HepG2 (cell line): Measurements from ENCODE around the gene MAN1C1. TPM values are rescaled to one million over a fixed set of nuclear protein-coding genes. Genes with fewer than 3 reads are reported as not detected.

Experiments
- ATAC-seq: fragments of 200-7000 bp; cut with Tn5 transposase; 3 replicates; pipeline ENCODE4 v1.9.1; 2020; ENCODE audit warnings: mild to moderate bottlenecking, moderate library complexity
- BruUV-seq: library from RNA; stranded (reverse); fragments of 400-500 nt; replicated peaks from 2 replicates; lab custom pipeline; 2021; lab: Mats Ljungman, UMichigan
- CTCF ChIA-PET: fragments of 300-600 bp; formaldehyde crosslinking; extraction: SDS; loops from one replicate; lab custom pipeline; 2021; ENCODE audit warnings: low total read pairs, inconsistent platforms, low intra/inter-chr PET ratio; lab: Yijun Ruan, JAX
- POLR2A ChIA-PET: fragments of 350-600 bp; sonication (Branson Sonifier 250); formaldehyde crosslinking; loops from one replicate; lab custom pipeline; 2020; ENCODE audit warnings: antibody characterized with exemption, inconsistent platforms; lab: Yijun Ruan, JAX
- DNase-seq: peaks from one replicate; pipeline ENCODE4 v3.0.0-alpha.2; 2015; ENCODE audit warnings: low spot score
- FAIRE-seq: peaks from 3 replicates; lab custom pipeline; 2011; peaks lifted over from hg19 to GRCh38; lab: Jason Lieb, UNC
- H2AFZ ChIP-seq: one replicate; pipeline ENCODE4 v1.6.1; 2011; ENCODE audit warnings: low read length, inconsistent platforms
- H3K27ac ChIP-seq: fragments of 300-600 bp; 3 replicates; pipeline ENCODE4 v1.8.0; 2011; ENCODE audit warnings: mixed run types, mild to moderate bottlenecking, mixed read lengths, low read length, inconsistent platforms; ENCODE audit not compliant: insufficient read depth; ENCODE audit errors: extremely low read length
- H3K27me3 ChIP-seq, 2 experiments: fragments of 200-600 bp in 1 of 2; 2 replicates in 1 of 2; 3 replicates in 1 of 2; pipeline versions ENCODE4 v1.6.0 to v1.8.0; 2011; ENCODE audit warnings: low read length in 2 of 2, mild to moderate bottlenecking in 2 of 2, moderate library complexity in 2 of 2, inconsistent platforms in 1 of 2; ENCODE audit not compliant: insufficient read depth in 2 of 2, control insufficient read depth in 1 of 2
- H3K36me3 ChIP-seq, 2 experiments: fragments of 200-600 bp in 1 of 2; replicated peaks in 1 of 2; 2 replicates in 1 of 2; 3 replicates in 1 of 2; pipeline versions ENCODE4 v1.5.1 to v1.8.0; 2011; ENCODE audit warnings: low read length in 2 of 2, inconsistent platforms in 1 of 2; ENCODE audit not compliant: insufficient read depth in 2 of 2, control insufficient read depth in 1 of 2
- H3K4me1 ChIP-seq: 2 replicates; pipeline ENCODE4 v1.5.1; 2012; ENCODE audit warnings: low read length, inconsistent platforms; ENCODE audit not compliant: insufficient read depth
- H3K4me2 ChIP-seq: 2 replicates; pipeline ENCODE4 v1.6.0; 2011; ENCODE audit warnings: low read depth, low read length, inconsistent platforms
- H3K4me3 ChIP-seq, 3 experiments: fragments of 200-600 bp in 1 of 3; sonication (generic), shearing (Covaris generic) in 1 of 3; replicated peaks in 1 of 3; 2 replicates each; pipeline ENCODE4 v1.5.1; 2011 to 2016; ENCODE audit warnings: low read length in 3 of 3, inconsistent platforms in 2 of 3, low read depth in 2 of 3, mild to moderate bottlenecking in 2 of 3, control low read depth in 1 of 3, mixed read lengths in 1 of 3; ENCODE audit not compliant: insufficient read depth in 1 of 3
- H3K79me2 ChIP-seq: one replicate; pipeline ENCODE4 v1.6.1; 2011; ENCODE audit warnings: low read length, inconsistent platforms; ENCODE audit not compliant: insufficient read depth
- H3K9ac ChIP-seq: 2 replicates; pipeline ENCODE4 v1.6.0; 2011; ENCODE audit warnings: mild to moderate bottlenecking, low read depth, low read length, inconsistent platforms; ENCODE audit not compliant: insufficient read depth
- H3K9me3 ChIP-seq: 2 replicates; pipeline ENCODE4 v1.5.1; 2012; ENCODE audit warnings: mild to moderate bottlenecking, low read length
- H4K20me1 ChIP-seq: 2 replicates; pipeline ENCODE4 v1.6.0; 2011; ENCODE audit warnings: inconsistent platforms, mild to moderate bottlenecking, low read length, moderate library complexity; ENCODE audit not compliant: insufficient read depth
- CBFB ChIP-seq: sonication (generic); formaldehyde crosslinking; IDR thresholded peaks from 2 replicates; pipeline ENCODE4 v1.4.0; 2020; ENCODE audit warnings: missing genetic modification reagents
- FOXC1 ChIP-seq: sonication (generic); formaldehyde crosslinking; IDR thresholded peaks from 2 replicates; pipeline ENCODE4 v1.8.0; 2022; ENCODE audit warnings: mild to moderate bottlenecking, missing genetic modification reagents, borderline replicate concordance
- JUN ChIP-seq: sonication (generic); formaldehyde crosslinking; IDR thresholded peaks from 2 replicates; pipeline ENCODE4 v1.4.0; 2020; ENCODE audit warnings: mild to moderate bottlenecking, missing genetic modification reagents
- KDM1A ChIP-seq: IDR thresholded peaks from 2 replicates; pipeline ENCODE4 v1.6.1; 2016; ENCODE audit warnings: missing compliant biosample characterization
- KDM4B ChIP-seq: sonication (generic); formaldehyde crosslinking; IDR thresholded peaks from 2 replicates; pipeline ENCODE4 v1.4.0; 2020; ENCODE audit warnings: missing genetic modification reagents
- KDM5B ChIP-seq: sonication (generic); formaldehyde crosslinking; IDR thresholded peaks from 2 replicates; pipeline ENCODE4 v1.4.0; 2020; ENCODE audit warnings: missing genetic modification reagents, mild to moderate bottlenecking, borderline replicate concordance
- NFYB ChIP-seq: sonication (generic); formaldehyde crosslinking; IDR thresholded peaks from 2 replicates; pipeline ENCODE4 v1.4.0; 2020; ENCODE audit warnings: missing genetic modification reagents
- NR1H2 ChIP-seq: sonication (generic); formaldehyde crosslinking; IDR thresholded peaks from 2 replicates; pipeline ENCODE4 v1.8.1; 2022; ENCODE audit warnings: low read depth, missing genetic modification reagents, borderline replicate concordance
- NR3C1 ChIP-seq: sonication (generic); formaldehyde crosslinking; IDR thresholded peaks from 2 replicates; pipeline ENCODE4 v1.4.0; 2020; ENCODE audit warnings: missing genetic modification reagents
- ZFP36L1 ChIP-seq: sonication (generic); formaldehyde crosslinking; IDR thresholded peaks from 2 replicates; pipeline ENCODE4 v1.8.0; 2022; ENCODE audit warnings: mild to moderate bottlenecking, missing genetic modification reagents, moderate library complexity
- ZNF224 ChIP-seq: sonication (generic); formaldehyde crosslinking; IDR thresholded peaks from 2 replicates; pipeline ENCODE4 v1.5.0; 2020; ENCODE audit warnings: mild to moderate bottlenecking, missing genetic modification reagents
- ZNF326 ChIP-seq: sonication (generic); formaldehyde crosslinking; IDR thresholded peaks from 2 replicates; pipeline ENCODE4 v1.4.0; 2020; ENCODE audit warnings: missing genetic modification reagents, borderline replicate concordance
- ZNF510 ChIP-seq: sonication (generic); formaldehyde crosslinking; IDR thresholded peaks from 2 replicates; pipeline ENCODE4 v1.4.0; 2020; ENCODE audit warnings: low read depth, mild to moderate bottlenecking, missing genetic modification reagents
- ZNF773 ChIP-seq: sonication (generic); formaldehyde crosslinking; IDR thresholded peaks from 2 replicates; pipeline ENCODE4 v1.4.0; 2020; ENCODE audit warnings: missing genetic modification reagents, borderline replicate concordance
- ZNF816 ChIP-seq: sonication (generic); formaldehyde crosslinking; IDR thresholded peaks from 2 replicates; pipeline ENCODE4 v1.8.0; 2022; ENCODE audit warnings: missing genetic modification reagents, mild to moderate bottlenecking, borderline replicate concordance
- ZSCAN25 ChIP-seq: sonication (generic); formaldehyde crosslinking; IDR thresholded peaks from 2 replicates; pipeline ENCODE4 v1.8.0; 2022; ENCODE audit warnings: mild to moderate bottlenecking, missing genetic modification reagents
- ZSCAN29 ChIP-seq: sonication (generic); formaldehyde crosslinking; conservative IDR thresholded peaks from 2 replicates; pipeline ENCODE4 v1.4.0; 2020; ENCODE audit warnings: mild to moderate bottlenecking, missing genetic modification reagents
- WGBS: methylation state at CpG from one replicate; pipeline ENCODE4 v1.1.6; 2017; ENCODE audit warnings: low lambda C conversion rate; 5-methylcytosine and 5-hydroxymethylcytosine counted together
- in situ Hi-C: cut with HindIII; loops from 2 replicates; pipeline ENCODE4 v1.10.0; 2017; ENCODE audit warnings: low pct_unique_long_range_greater_than_20kb; ENCODE audit not compliant: extremely low pct_ligation_motif_present
- intact Hi-C: fragments of 100-400 bp; cut with micrococcal nuclease; formaldehyde crosslinking; loops from one replicate; pipeline ENCODE4 v1.10.0; 2022; ENCODE audit not compliant: unreplicated experiment
- polyA plus RNA-seq, 8 experiments: library from polyadenylated mRNA; depleted of rRNA in 3 of 8; stranded (reverse) in 7 of 8; unstranded in 1 of 8; fragments of >200 nt; fragmentation: Illumina TruSeq in 4 of 8; extraction: Trizol in 4 of 8; gene quantifications; 2 replicates each; pipeline versions ENCODE4 v1.2.1 to v1.2.3, GENCODE V29; 2011 to 2016; ENCODE audit warnings: low read depth in 4 of 8, missing spikeins in 1 of 8, mixed read lengths in 1 of 8; ENCODE audit not compliant: insufficient read depth in 1 of 8
- total RNA-seq, 5 experiments: library from RNA; depleted of rRNA; stranded (reverse); fragments of >200 nt; fragmentation: Illumina TruSeq; extraction: Trizol; gene quantifications; 2 replicates each; pipeline ENCODE4 v1.2.3, GENCODE V29; 2016; ENCODE audit warnings: low read depth in 1 of 5
- TF ChIP-seq, protein P1 (sequence below): sonication (generic); formaldehyde crosslinking; IDR thresholded peaks from 2 replicates; pipeline ENCODE4 v1.8.0; 2022; ENCODE audit warnings: low read depth, missing genetic modification reagents
- TF ChIP-seq, protein P2 (sequence below): sonication (generic); formaldehyde crosslinking; IDR thresholded peaks from 2 replicates; pipeline ENCODE4 v1.4.0; 2020; ENCODE audit warnings: mild to moderate bottlenecking, missing genetic modification reagents, borderline replicate concordance

MAN1C1 gene
- total and polyA plus RNA-seq, 2 of the 13 experiments (the other 11 are each of a cell fraction or from before 2014, with no cell fraction given) = 0.18 to 0.49 TPM

DNA sequence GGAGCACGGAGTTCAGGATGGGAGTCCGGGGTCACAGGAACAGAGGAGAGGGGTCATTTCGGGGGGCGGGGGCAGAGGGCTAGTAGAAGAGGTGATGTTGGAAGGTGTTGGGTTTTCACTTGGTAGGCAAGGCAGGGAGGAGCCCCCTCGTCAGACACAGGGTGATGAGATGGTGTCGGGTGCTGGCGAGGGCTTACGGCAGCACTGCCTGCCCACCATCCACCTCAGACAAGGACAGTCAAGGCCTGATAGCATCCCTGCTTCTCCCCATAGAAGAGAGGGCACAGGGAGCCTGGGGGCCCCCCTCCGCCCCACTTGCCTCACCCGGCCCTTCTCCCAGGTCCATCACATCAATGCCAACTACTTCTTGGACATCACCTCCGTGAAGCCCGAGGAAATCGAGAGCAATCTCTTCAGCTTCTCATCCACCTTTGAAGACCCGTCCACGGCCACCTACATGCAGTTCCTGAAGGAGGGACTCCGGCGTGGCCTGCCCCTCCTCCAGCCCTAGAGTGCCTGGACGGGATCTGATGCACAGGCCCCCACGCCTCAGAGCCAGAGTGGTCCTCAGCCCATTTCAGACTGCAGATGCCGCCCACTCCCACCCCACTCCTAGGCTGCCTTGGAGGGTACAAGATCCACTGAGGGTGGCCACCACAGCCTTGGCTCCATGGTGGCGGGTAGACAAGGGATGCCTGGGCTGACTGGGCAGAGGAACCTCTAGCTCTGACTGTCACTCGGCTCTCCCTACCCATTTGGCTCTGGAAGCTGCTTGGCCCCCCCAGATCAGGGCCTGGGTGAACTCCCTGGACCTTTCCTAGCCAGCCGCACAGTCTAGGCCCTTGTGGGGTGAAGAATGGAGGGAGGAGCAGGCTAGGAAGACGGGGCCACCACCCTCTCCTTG is 198.9 kb downstream of the MAN1C1 start:
- Histone ChIP-seq H4K20me1 (no peaks in the 10 kb centered on the region), H3K36me3 (no peaks in the 10 kb centered on the region), H3K27me3 (no peaks in the 10 kb centered on the region; a peak in 1 of 5 replicates), H3K79me2 (peaks cover 3% of the 10 kb centered on the region), H3K9me3 (no peaks in the 10 kb centered on the region), H3K4me2 (no peak overlapping the region), H2AFZ (no peak overlapping the region), H3K27ac (no peak overlapping the region)
- intact Hi-C loops = no loop called here
- no TSS peak for BruUV-seq
- POLR2A ChIA-PET = no interaction called here
- CTCF ChIA-PET = no interaction called here
- no peak for DNase-seq
- no peak for ATAC-seq
- TF ChIP-seq KDM5B (no peak), ZSCAN29 (no peak), ZNF510 (CRISPR knock-in tag) (no peak), ZFP36L1 (CRISPR knock-in tag) (no peak), FOXC1 (CRISPR knock-in tag) (no peak), KDM1A (CRISPR knock-in tag) (no peak), JUN (CRISPR knock-in tag) (no peak), NFYB (CRISPR knock-in tag) (no peak), NR3C1 (no peak), CBFB (CRISPR knock-in tag) (no peak), ZSCAN25 (no peak), ZNF816 (CRISPR knock-in tag) (no peak), NR1H2 (CRISPR knock-in tag) (no peak), ZNF326 (no peak), ZNF773 (CRISPR knock-in tag) (no peak), KDM4B (CRISPR knock-in tag) (no peak), ZNF224 (CRISPR knock-in tag) (no peak)
- TF ChIP-seq, protein P1, sequence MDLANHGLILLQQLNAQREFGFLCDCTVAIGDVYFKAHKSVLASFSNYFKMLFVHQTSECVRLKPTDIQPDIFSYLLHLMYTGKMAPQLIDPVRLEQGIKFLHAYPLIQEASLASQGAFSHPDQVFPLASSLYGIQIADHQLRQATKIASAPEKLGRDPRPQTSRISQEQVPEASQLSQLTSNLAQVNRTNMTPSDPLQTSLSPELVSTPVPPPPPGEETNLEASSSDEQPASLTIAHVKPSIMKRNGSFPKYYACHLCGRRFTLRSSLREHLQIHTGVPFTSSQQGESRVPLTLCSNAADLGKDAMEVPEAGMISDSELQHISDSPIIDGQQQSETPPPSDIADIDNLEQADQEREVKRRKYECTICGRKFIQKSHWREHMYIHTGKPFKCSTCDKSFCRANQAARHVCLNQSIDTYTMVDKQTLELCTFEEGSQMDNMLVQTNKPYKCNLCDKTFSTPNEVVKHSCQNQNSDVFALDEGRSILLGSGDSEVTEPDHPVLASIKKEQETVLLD (CRISPR knock-in tag) = no peak
- TF ChIP-seq, protein P2, sequence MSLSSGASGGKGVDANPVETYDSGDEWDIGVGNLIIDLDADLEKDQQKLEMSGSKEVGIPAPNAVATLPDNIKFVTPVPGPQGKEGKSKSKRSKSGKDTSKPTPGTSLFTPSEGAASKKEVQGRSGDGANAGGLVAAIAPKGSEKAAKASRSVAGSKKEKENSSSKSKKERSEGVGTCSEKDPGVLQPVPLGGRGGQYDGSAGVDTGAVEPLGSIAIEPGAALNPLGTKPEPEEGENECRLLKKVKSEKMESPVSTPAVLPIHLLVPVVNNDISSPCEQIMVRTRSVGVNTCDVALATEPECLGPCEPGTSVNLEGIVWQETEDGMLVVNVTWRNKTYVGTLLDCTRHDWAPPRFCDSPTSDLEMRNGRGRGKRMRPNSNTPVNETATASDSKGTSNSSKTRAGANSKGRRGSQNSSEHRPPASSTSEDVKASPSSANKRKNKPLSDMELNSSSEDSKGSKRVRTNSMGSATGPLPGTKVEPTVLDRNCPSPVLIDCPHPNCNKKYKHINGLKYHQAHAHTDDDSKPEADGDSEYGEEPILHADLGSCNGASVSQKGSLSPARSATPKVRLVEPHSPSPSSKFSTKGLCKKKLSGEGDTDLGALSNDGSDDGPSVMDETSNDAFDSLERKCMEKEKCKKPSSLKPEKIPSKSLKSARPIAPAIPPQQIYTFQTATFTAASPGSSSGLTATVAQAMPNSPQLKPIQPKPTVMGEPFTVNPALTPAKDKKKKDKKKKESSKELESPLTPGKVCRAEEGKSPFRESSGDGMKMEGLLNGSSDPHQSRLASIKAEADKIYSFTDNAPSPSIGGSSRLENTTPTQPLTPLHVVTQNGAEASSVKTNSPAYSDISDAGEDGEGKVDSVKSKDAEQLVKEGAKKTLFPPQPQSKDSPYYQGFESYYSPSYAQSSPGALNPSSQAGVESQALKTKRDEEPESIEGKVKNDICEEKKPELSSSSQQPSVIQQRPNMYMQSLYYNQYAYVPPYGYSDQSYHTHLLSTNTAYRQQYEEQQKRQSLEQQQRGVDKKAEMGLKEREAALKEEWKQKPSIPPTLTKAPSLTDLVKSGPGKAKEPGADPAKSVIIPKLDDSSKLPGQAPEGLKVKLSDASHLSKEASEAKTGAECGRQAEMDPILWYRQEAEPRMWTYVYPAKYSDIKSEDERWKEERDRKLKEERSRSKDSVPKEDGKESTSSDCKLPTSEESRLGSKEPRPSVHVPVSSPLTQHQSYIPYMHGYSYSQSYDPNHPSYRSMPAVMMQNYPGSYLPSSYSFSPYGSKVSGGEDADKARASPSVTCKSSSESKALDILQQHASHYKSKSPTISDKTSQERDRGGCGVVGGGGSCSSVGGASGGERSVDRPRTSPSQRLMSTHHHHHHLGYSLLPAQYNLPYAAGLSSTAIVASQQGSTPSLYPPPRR (CRISPR knock-in tag) = no peak
- TF ChIP-seq, all 625 proteins: peak for 0
- Histone ChIP-seq H3K4me1 (peaks cover 13% of the 10 kb centered on the region), H3K4me3 (no peak overlapping the region), H3K9ac (no peak overlapping the region)
- in situ Hi-C loops = loop anchor here (25.0 kb wide), 1 partner anchor 203 kb away; the partner anchor contains the start of gene MAN1C1
- WGBS = 93% methylated on average over 18 of the region's 24 CpGs
- no peak for FAIRE-seq
